H7 (cell line): ENCODE measurements around the gene NLK. TPM values are rescaled to one million over a fixed set of nuclear protein-coding genes. Genes with fewer than 3 reads are reported as not detected.
"Not testable (repeated sequence)": the region's sequence is repeated elsewhere in the genome, so short reads cannot be mapped to it uniquely, and the experiment has no call there.

Experiments
- DNase-seq: peaks from one replicate; pipeline ENCODE4 v3.0.0; 2012
- H3K27me3 ChIP-seq: 2 replicates; pipeline ENCODE4 v1.6.0; 2011; ENCODE audit warnings: mild to moderate bottlenecking, low read length; ENCODE audit not compliant: control insufficient read depth, insufficient read depth
- H3K36me3 ChIP-seq: replicated peaks from 2 replicates; pipeline ENCODE4 v1.5.1; 2011; ENCODE audit warnings: low read length; ENCODE audit not compliant: control insufficient read depth, insufficient read depth
- H3K4me3 ChIP-seq: 2 replicates; pipeline ENCODE4 v1.5.1; 2011; ENCODE audit warnings: low read depth, mild to moderate bottlenecking, control low read depth, low read length, moderate library complexity; ENCODE audit not compliant: insufficient read depth
- total RNA-seq: library from RNA; depleted of rRNA; stranded (reverse); fragments of >200 nt; shearing (Covaris generic); gene quantifications from 2 replicates; pipeline ENCODE4 v1.2.3, GENCODE V29; 2014

The NLK gene
- total RNA-seq, 1 experiment from 2014 or later: 20.4 TPM

- DNase-seq, H3K36me3 ChIP-seq, H3K4me3 ChIP-seq, H3K27me3 ChIP-seq: not testable (repeated sequence)
These were observed 56.1 kb downstream of the NLK start for GRCh38 chr17:28098591-28098990.

- Histone ChIP-seq H3K4me3 (no peak overlapping the region), H3K36me3 (no peaks in the 10 kb centered on the region), H3K27me3 (no peaks in the 10 kb centered on the region)
- DNase-seq: no peak
These were observed 57.8 kb downstream of the NLK start for GRCh38 chr17:28100251-28100650.

- H3K4me3 ChIP-seq: no peak overlapping the region
- no peak for DNase-seq
- no peaks in the 10 kb centered on the region for H3K27me3 ChIP-seq
- no peaks in the 10 kb centered on the region for H3K36me3 ChIP-seq
These were observed 58.5 kb downstream of the NLK start for GRCh38 chr17:28100936-28101335.

GRCh38 chr17:28101919-28102318 is 59.4 kb downstream of the NLK start:
- Histone ChIP-seq H3K4me3 (no peak overlapping the region), H3K36me3 (no peaks in the 10 kb centered on the region), H3K27me3 (no peaks in the 10 kb centered on the region)
- no peak for DNase-seq

- Histone ChIP-seq H3K4me3 (no peak overlapping the region), H3K27me3 (no peaks in the 10 kb centered on the region), H3K36me3 (no peaks in the 10 kb centered on the region)
- DNase-seq: no peak
These were observed 63.0 kb downstream of the NLK start for GRCh38 chr17:28105501-28105900.

GRCh38 chr17:28110184-28110583 is 67.7 kb downstream of the NLK start:
- H3K36me3 ChIP-seq: no peaks in the 10 kb centered on the region
- H3K4me3 ChIP-seq: no peak overlapping the region
- no peak for DNase-seq
- H3K27me3 ChIP-seq: no peaks in the 10 kb centered on the region

GRCh38 chr17:28112181-28112580 is 69.7 kb downstream of the NLK start:
- H3K4me3 ChIP-seq: no peak overlapping the region
- H3K36me3 ChIP-seq: no peaks in the 10 kb centered on the region
- no peak for DNase-seq
- H3K27me3 ChIP-seq: no peaks in the 10 kb centered on the region

GRCh38 chr17:28112606-28113005 is 70.1 kb downstream of the NLK start:
- H3K36me3 ChIP-seq: no peaks in the 10 kb centered on the region
- no peak overlapping the region for H3K4me3 ChIP-seq
- no peaks in the 10 kb centered on the region for H3K27me3 ChIP-seq
- DNase-seq: no peak

GRCh38 chr17:28113269-28113668 is 70.8 kb downstream of the NLK start:
- no peaks in the 10 kb centered on the region for H3K36me3 ChIP-seq
- H3K27me3 ChIP-seq: no peaks in the 10 kb centered on the region
- H3K4me3 ChIP-seq: no peak overlapping the region
- no peak for DNase-seq

GRCh38 chr17:28115046-28115445 is 72.6 kb downstream of the NLK start:
- Histone ChIP-seq H3K36me3 (no peaks in the 10 kb centered on the region), H3K4me3 (no peak overlapping the region), H3K27me3 (no peaks in the 10 kb centered on the region)
- DNase-seq: no peak

GRCh38 chr17:28117304-28117703 is 74.8 kb downstream of the NLK start:
- DNase-seq: no peak
- Histone ChIP-seq H3K27me3 (no peaks in the 10 kb centered on the region), H3K4me3 (no peak overlapping the region), H3K36me3 (no peaks in the 10 kb centered on the region)

- no peaks in the 10 kb centered on the region for H3K27me3 ChIP-seq
- no peak for DNase-seq
- no peak overlapping the region for H3K4me3 ChIP-seq
- no peaks in the 10 kb centered on the region for H3K36me3 ChIP-seq
These were observed 75.9 kb downstream of the NLK start for GRCh38 chr17:28118362-28118761.

- H3K4me3 ChIP-seq: no peak overlapping the region
- no peaks in the 10 kb centered on the region for H3K27me3 ChIP-seq
- no peaks in the 10 kb centered on the region for H3K36me3 ChIP-seq
- DNase-seq: no peak
These were observed 76.6 kb downstream of the NLK start for GRCh38 chr17:28119046-28119445.

GRCh38 chr17:28119560-28119959 is 77.1 kb downstream of the NLK start:
- no peaks in the 10 kb centered on the region for H3K36me3 ChIP-seq
- DNase-seq: no peak
- H3K4me3 ChIP-seq: no peak overlapping the region
- H3K27me3 ChIP-seq: no peaks in the 10 kb centered on the region

- H3K36me3 ChIP-seq: no peaks in the 10 kb centered on the region
- H3K4me3 ChIP-seq: no peak overlapping the region
- no peak for DNase-seq
- H3K27me3 ChIP-seq: no peaks in the 10 kb centered on the region
These were observed 78.3 kb downstream of the NLK start for GRCh38 chr17:28120766-28121165.

GRCh38 chr17:28124962-28125361 is 82.5 kb downstream of the NLK start:
- no peak for DNase-seq
- Histone ChIP-seq H3K36me3 (no peaks in the 10 kb centered on the region), H3K27me3 (no peaks in the 10 kb centered on the region), H3K4me3 (no peak overlapping the region)
